GM12878 (cell line): ENCODE measurements around the gene MTIF2.

Source experiments
- CEBPB ChIP-seq, 2 experiments: fragments of 150-350 bp in 1 of 2; IDR thresholded peaks; 2 replicates each; pipeline ENCODE4 v1.6.1; 2012 to 2014; ENCODE audit warnings: low read depth in 2 of 2, low read length in 2 of 2, borderline replicate concordance in 1 of 2, inconsistent platforms in 1 of 2
- CREM ChIP-seq: IDR thresholded peaks from 2 replicates; pipeline ENCODE4 v1.6.1; 2014; ENCODE audit warnings: antibody characterized with exemption, low read depth
- GABPA ChIP-seq: IDR thresholded peaks from 2 replicates; pipeline ENCODE4 v1.6.1; 2014; ENCODE audit warnings: antibody characterized with exemption, low read depth, mild to moderate bottlenecking, inconsistent platforms
- NFYA ChIP-seq: IDR thresholded peaks from 2 replicates; pipeline ENCODE4 v1.6.1; 2011; ENCODE audit warnings: low read depth, mild to moderate bottlenecking, low read length, improper control_type of control experiment, borderline replicate concordance
- RUNX3 ChIP-seq: IDR thresholded peaks from 2 replicates; pipeline ENCODE4 v1.6.1; 2012; ENCODE audit warnings: low read length, inconsistent platforms
- TF ChIP-seq, protein P1 (sequence below), 3 experiments: IDR thresholded peaks in 2 of 3; conservative IDR thresholded peaks in 1 of 3; 2 replicates each; pipeline ENCODE4 v1.5.1; 2011; ENCODE audit warnings: low read depth in 3 of 3, low read length in 3 of 3, mild to moderate bottlenecking in 3 of 3, control low read depth in 2 of 3, moderate library complexity in 2 of 3, inconsistent platforms in 1 of 3, mixed read lengths in 1 of 3; ENCODE audit not compliant: control insufficient read depth in 2 of 3, insufficient read depth in 1 of 3; ENCODE audit errors: extremely low read depth in 1 of 3
- TF ChIP-seq, protein P2 (sequence below): IDR thresholded peaks from 2 replicates; pipeline ENCODE4 v1.6.1; 2012; ENCODE audit warnings: low read depth, low read length, improper control_type of control experiment
- TF ChIP-seq, protein P3 (sequence below): fragments of 150-350 bp; IDR thresholded peaks from 2 replicates; pipeline ENCODE4 v1.6.1; 2016; ENCODE audit warnings: low read depth, low read length
- TF ChIP-seq, protein P4 (sequence below): fragments of 450-650 bp; IDR thresholded peaks from 2 replicates; pipeline ENCODE4 v1.6.1; 2014; ENCODE audit warnings: mild to moderate bottlenecking

DNA sequence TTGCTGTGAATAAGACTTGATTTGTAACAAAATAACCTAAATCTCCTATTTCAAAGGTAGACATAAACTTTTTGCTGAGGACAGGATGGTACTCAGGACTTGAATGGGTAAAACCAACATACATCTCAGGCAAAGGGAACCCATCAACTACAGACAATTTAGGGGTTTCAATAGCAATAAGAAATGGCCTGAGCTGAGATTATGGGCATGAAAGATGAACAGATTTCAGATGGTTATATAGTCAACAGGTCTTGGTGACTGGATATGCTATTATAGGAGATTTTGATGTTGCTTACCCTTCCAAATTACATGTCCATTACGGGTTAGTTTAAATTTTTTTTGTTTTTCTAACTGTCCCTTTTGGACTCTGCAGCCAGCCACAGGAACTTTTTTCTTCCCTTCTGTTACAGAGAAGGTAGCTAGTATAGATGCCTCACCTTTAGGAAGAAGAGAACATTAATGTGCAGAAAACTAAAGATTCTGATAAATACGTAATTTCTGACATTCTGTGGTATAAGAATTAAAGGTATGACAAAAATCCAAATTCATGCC, 32.0 kb downstream of the MTIF2 start:
- no peak for TF ChIP-seq NFYA
- TF ChIP-seq, protein P1, sequence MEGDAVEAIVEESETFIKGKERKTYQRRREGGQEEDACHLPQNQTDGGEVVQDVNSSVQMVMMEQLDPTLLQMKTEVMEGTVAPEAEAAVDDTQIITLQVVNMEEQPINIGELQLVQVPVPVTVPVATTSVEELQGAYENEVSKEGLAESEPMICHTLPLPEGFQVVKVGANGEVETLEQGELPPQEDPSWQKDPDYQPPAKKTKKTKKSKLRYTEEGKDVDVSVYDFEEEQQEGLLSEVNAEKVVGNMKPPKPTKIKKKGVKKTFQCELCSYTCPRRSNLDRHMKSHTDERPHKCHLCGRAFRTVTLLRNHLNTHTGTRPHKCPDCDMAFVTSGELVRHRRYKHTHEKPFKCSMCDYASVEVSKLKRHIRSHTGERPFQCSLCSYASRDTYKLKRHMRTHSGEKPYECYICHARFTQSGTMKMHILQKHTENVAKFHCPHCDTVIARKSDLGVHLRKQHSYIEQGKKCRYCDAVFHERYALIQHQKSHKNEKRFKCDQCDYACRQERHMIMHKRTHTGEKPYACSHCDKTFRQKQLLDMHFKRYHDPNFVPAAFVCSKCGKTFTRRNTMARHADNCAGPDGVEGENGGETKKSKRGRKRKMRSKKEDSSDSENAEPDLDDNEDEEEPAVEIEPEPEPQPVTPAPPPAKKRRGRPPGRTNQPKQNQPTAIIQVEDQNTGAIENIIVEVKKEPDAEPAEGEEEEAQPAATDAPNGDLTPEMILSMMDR (IDR thresholded peaks at IDR 0.05 in 2 of 3, conservative IDR thresholded peaks at IDR 0.05 in 1 of 3; ENCODE audit: control insufficient read depth in 2 of 3, extremely low read depth in 1 of 3, insufficient read depth in 1 of 3, low read depth in 3 of 3, low read length in 3 of 3), result no peak
- no peak for TF ChIP-seq RUNX3
- TF ChIP-seq, protein P2, sequence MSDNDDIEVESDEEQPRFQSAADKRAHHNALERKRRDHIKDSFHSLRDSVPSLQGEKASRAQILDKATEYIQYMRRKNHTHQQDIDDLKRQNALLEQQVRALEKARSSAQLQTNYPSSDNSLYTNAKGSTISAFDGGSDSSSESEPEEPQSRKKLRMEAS, result no peak
- TF ChIP-seq, protein P3, sequence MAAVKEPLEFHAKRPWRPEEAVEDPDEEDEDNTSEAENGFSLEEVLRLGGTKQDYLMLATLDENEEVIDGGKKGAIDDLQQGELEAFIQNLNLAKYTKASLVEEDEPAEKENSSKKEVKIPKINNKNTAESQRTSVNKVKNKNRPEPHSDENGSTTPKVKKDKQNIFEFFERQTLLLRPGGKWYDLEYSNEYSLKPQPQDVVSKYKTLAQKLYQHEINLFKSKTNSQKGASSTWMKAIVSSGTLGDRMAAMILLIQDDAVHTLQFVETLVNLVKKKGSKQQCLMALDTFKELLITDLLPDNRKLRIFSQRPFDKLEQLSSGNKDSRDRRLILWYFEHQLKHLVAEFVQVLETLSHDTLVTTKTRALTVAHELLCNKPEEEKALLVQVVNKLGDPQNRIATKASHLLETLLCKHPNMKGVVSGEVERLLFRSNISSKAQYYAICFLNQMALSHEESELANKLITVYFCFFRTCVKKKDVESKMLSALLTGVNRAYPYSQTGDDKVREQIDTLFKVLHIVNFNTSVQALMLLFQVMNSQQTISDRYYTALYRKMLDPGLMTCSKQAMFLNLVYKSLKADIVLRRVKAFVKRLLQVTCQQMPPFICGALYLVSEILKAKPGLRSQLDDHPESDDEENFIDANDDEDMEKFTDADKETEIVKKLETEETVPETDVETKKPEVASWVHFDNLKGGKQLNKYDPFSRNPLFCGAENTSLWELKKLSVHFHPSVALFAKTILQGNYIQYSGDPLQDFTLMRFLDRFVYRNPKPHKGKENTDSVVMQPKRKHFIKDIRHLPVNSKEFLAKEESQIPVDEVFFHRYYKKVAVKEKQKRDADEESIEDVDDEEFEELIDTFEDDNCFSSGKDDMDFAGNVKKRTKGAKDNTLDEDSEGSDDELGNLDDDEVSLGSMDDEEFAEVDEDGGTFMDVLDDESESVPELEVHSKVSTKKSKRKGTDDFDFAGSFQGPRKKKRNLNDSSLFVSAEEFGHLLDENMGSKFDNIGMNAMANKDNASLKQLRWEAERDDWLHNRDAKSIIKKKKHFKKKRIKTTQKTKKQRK, result no peak
- TF ChIP-seq GABPA, result no peak
- TF ChIP-seq CEBPB (IDR thresholded peaks at IDR 0.05; ENCODE audit: borderline replicate concordance in 1 of 2, low read depth in 2 of 2, low read length in 2 of 2), result no peak
- TF ChIP-seq, protein P4, sequence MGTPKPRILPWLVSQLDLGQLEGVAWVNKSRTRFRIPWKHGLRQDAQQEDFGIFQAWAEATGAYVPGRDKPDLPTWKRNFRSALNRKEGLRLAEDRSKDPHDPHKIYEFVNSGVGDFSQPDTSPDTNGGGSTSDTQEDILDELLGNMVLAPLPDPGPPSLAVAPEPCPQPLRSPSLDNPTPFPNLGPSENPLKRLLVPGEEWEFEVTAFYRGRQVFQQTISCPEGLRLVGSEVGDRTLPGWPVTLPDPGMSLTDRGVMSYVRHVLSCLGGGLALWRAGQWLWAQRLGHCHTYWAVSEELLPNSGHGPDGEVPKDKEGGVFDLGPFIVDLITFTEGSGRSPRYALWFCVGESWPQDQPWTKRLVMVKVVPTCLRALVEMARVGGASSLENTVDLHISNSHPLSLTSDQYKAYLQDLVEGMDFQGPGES, result no peak
- TF ChIP-seq CREM, result no peak
